ENCODE data around the gene COLEC12. TPM values are rescaled to one million over a fixed set of nuclear protein-coding genes. Genes with fewer than 3 reads are reported as not detected.
A peak's percentile ranks its signal among the peaks of the same experiment; 100 is the strongest.

The COLEC12 gene
- total RNA-seq, 2 experiments from 2014 or later = not detected

GRCh38 chr18:474416-474815 is 26.1 kb downstream of the COLEC12 start:
- Mint-ChIP-seq H3K27ac (no peak overlapping the region), H3K4me1 (ENCODE audit: low read depth) (no peaks in the 10 kb centered on the region), H3K4me3 (no peak overlapping the region), H3K36me3 (ENCODE audit: low read depth) (no peaks in the 10 kb centered on the region), H3K9me3 (no peaks in the 10 kb centered on the region), H3K27me3 (peaks cover under 1% of the 10 kb centered on the region)
- POLR2A ChIA-PET = no interaction called here
- no peak for DNase-seq
- Histone ChIP-seq H3K4me3 (ENCODE audit: low read length) (no peak overlapping the region), H3K27me3 (ENCODE audit: control insufficient read depth in 1 of 2, insufficient read depth in 2 of 2, low read length in 2 of 2) (no peaks in the 10 kb centered on the region), H3K4me1 (ENCODE audit: insufficient read depth, low read length) (no peaks in the 10 kb centered on the region), H3K36me3 (ENCODE audit: insufficient read depth, low read length) (no peaks in the 10 kb centered on the region), H3K27ac (ENCODE audit: low read depth in 1 of 2, low read length in 2 of 2) (no peak overlapping the region), H3K9me3 (ENCODE audit: control insufficient read depth in 1 of 2, insufficient read depth in 1 of 2, low read length in 2 of 2) (no peaks in the 10 kb centered on the region)
- intact Hi-C loops (cut with DNase I, micrococcal nuclease) = no loop called here
- CTCF ChIA-PET = no interaction called here
- ATAC-seq (ENCODE audit: poor library complexity) = no peak
- TF ChIP-seq CTCF (IDR thresholded peaks at IDR 0.05) = no peak

- peaks cover 6% of the 10 kb centered on the region for H3K27me3 Mint-ChIP-seq
- H3K27ac Mint-ChIP-seq = no peak overlapping the region
Observed at GRCh38 chr18:473802-474201, 26.7 kb downstream of the COLEC12 start.

DNA sequence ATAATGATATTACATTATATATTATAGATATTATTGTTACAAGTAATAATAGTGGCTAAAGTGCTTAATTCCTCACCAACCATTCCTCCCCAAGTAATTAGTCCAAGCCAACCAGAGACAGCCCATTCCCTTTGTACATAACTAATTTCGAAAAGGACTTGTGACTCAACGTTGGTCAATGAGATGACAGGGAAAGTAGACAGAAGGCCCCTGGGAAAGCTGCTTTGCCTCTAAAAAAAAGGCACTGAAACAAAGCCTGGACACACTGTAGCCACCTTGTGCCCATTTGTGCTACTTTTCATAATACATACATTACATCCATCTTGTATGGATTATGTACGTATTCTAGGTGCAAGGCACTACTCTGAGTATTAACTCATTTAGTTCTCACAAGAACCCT is 28.8 kb downstream of the COLEC12 start:
- Mint-ChIP-seq H3K36me3 (ENCODE audit: low read depth) (no peaks in the 10 kb centered on the region), H3K4me1 (ENCODE audit: low read depth) (no peaks in the 10 kb centered on the region), H3K4me3 (no peak overlapping the region), H3K27me3 (peaks cover 19% of the 10 kb centered on the region), H3K9me3 (no peaks in the 10 kb centered on the region), H3K27ac (no peak overlapping the region)
- Histone ChIP-seq H3K27me3 (ENCODE audit: control insufficient read depth in 1 of 2, insufficient read depth in 2 of 2, low read length in 2 of 2) (peaks cover 0 to 4% of the 10 kb centered on the region in 2 experiments), H3K4me1 (ENCODE audit: insufficient read depth, low read length) (no peaks in the 10 kb centered on the region), H3K36me3 (ENCODE audit: insufficient read depth, low read length) (no peaks in the 10 kb centered on the region), H3K4me3 (ENCODE audit: low read length) (no peak overlapping the region), H3K9me3 (ENCODE audit: control insufficient read depth in 1 of 2, insufficient read depth in 1 of 2, low read length in 2 of 2) (no peaks in the 10 kb centered on the region), H3K27ac (ENCODE audit: low read depth in 1 of 2, low read length in 2 of 2) (no peak overlapping the region)
- no peak for TF ChIP-seq CTCF (IDR thresholded peaks at IDR 0.05)
- ChIA-PET POLR2A (no interaction called here), CTCF (no interaction called here)
- intact Hi-C loops (cut with DNase I, micrococcal nuclease) = no loop called here
- DNase-seq (peak in 2 of 14 experiments; percentile 4 to 31), ATAC-seq (ENCODE audit: poor library complexity) (no peak)

More at GRCh38 chr18:473802-474201, 26.7 kb downstream of the COLEC12 start:
- intact Hi-C loops (cut with DNase I, micrococcal nuclease) = no loop called here
- Histone ChIP-seq H3K36me3 (ENCODE audit: insufficient read depth, low read length) (no peaks in the 10 kb centered on the region), H3K4me1 (ENCODE audit: insufficient read depth, low read length) (no peaks in the 10 kb centered on the region), H3K27ac (ENCODE audit: low read depth in 1 of 2, low read length in 2 of 2) (no peak overlapping the region), H3K27me3 (ENCODE audit: control insufficient read depth in 1 of 2, insufficient read depth in 2 of 2, low read length in 2 of 2) (peaks cover 0 to 4% of the 10 kb centered on the region in 2 experiments), H3K4me3 (ENCODE audit: low read length) (no peak overlapping the region), H3K9me3 (ENCODE audit: control insufficient read depth in 1 of 2, insufficient read depth in 1 of 2, low read length in 2 of 2) (no peaks in the 10 kb centered on the region)
- POLR2A ChIA-PET = no interaction called here
- CTCF ChIA-PET = no interaction called here
- no peak for DNase-seq
- no peak for TF ChIP-seq CTCF (IDR thresholded peaks at IDR 0.05)
- Mint-ChIP-seq H3K4me1 (ENCODE audit: low read depth) (no peaks in the 10 kb centered on the region), H3K9me3 (no peaks in the 10 kb centered on the region), H3K36me3 (ENCODE audit: low read depth) (no peaks in the 10 kb centered on the region), H3K4me3 (no peak overlapping the region)
- ATAC-seq (ENCODE audit: poor library complexity) = no peak

Data from CD4-positive, alpha-beta T cell (primary cell).